IMR-90 (cell line): ENCODE data around the gene MYT1. TPM values are rescaled to one million over a fixed set of nuclear protein-coding genes. Genes with fewer than 3 reads are reported as not detected.

ENCODE experiments used
- ATAC-seq: fragments of 200-7000 bp; cut with Tn5 transposase; 2 replicates; pipeline ENCODE4 v1.9.1; 2020; ENCODE audit warnings: low read depth, mild to moderate bottlenecking, moderate library complexity
- BruUV-seq: library from RNA; stranded (reverse); fragments of 400-500 nt; replicated peaks from 2 replicates; lab custom pipeline; 2021; lab: Mats Ljungman, UMichigan
- CTCF ChIA-PET: fragments of 300-600 bp; formaldehyde crosslinking; extraction: SDS; loops from one replicate; lab custom pipeline; 2021; ENCODE audit warnings: antibody characterized with exemption; lab: Yijun Ruan, JAX
- POLR2A ChIA-PET: fragments of 300-600 bp; sonication (Branson Sonifier 250); formaldehyde crosslinking; loops from one replicate; lab custom pipeline; 2022; ENCODE audit warnings: antibody characterized with exemption; ENCODE audit not compliant: unreplicated experiment; lab: Charles Lee
- DNase-seq: peaks from one replicate; pipeline ENCODE4 v3.0.0; 2013
- H2AFZ ChIP-seq: replicated peaks from 2 replicates; pipeline ENCODE3; 2013; ENCODE audit warnings: low read length, mild to moderate bottlenecking; ENCODE audit not compliant: poor library complexity
- H2AK5ac ChIP-seq: 2 replicates; pipeline ENCODE4 v1.6.1; 2013; ENCODE audit warnings: low read depth, low read length, inconsistent platforms
- H2AK9ac ChIP-seq: replicated peaks from 2 replicates; pipeline ENCODE3; 2013; ENCODE audit warnings: mild to moderate bottlenecking, low read depth, low read length, moderate library complexity; ENCODE audit not compliant: poor library complexity
- H2BK120ac ChIP-seq: 2 replicates; pipeline ENCODE4 v1.6.1; 2013; ENCODE audit warnings: low read depth, low read length, inconsistent platforms
- H2BK15ac ChIP-seq: 3 replicates; pipeline ENCODE4 v1.6.1; 2013; ENCODE audit warnings: low read depth, low read length, inconsistent platforms
- H2BK20ac ChIP-seq: 2 replicates; pipeline ENCODE4 v1.6.1; 2013; ENCODE audit warnings: low read depth, mild to moderate bottlenecking, inconsistent platforms, low read length, moderate library complexity
- H2BK5ac ChIP-seq: 2 replicates; pipeline ENCODE4 v1.6.1; 2013; ENCODE audit warnings: mild to moderate bottlenecking, low read depth, low read length, inconsistent platforms; ENCODE audit not compliant: poor library complexity, severe bottlenecking
- H3K14ac ChIP-seq: replicated peaks from 2 replicates; pipeline ENCODE4 v1.6.1; 2013; ENCODE audit warnings: low read depth, low read length, inconsistent platforms
- H3K18ac ChIP-seq: 2 replicates; pipeline ENCODE4 v1.6.1; 2013; ENCODE audit warnings: low read depth, low read length, control low read depth
- H3K23ac ChIP-seq: 2 replicates; pipeline ENCODE4 v1.6.1; 2013; ENCODE audit warnings: low read depth, low read length, inconsistent platforms
- H3K27ac ChIP-seq: 2 replicates; pipeline ENCODE4 v1.5.1; 2013; ENCODE audit warnings: mild to moderate bottlenecking, control low read depth, low read length; ENCODE audit not compliant: insufficient read depth
- H3K27me3 ChIP-seq: 2 replicates; pipeline ENCODE4 v1.6.1; 2013; ENCODE audit warnings: low read length; ENCODE audit not compliant: control insufficient read depth, insufficient read depth
- H3K36me3 ChIP-seq: 2 replicates; pipeline ENCODE4 v1.6.1; 2013; ENCODE audit warnings: low read length, mixed read lengths; ENCODE audit not compliant: control insufficient read depth, insufficient read depth
- H3K4ac ChIP-seq: 2 replicates; pipeline ENCODE4 v1.6.1; 2013; ENCODE audit warnings: low read depth, low read length, inconsistent platforms
- H3K4me1 ChIP-seq: 2 replicates; pipeline ENCODE4 v1.6.1; 2013; ENCODE audit warnings: low read length, mixed read lengths; ENCODE audit not compliant: control insufficient read depth, insufficient read depth
- H3K4me2 ChIP-seq: 2 replicates; pipeline ENCODE4 v1.6.1; 2013; ENCODE audit warnings: low read depth, mild to moderate bottlenecking, control low read depth, low read length, moderate library complexity
- H3K4me3 ChIP-seq: 2 replicates; pipeline ENCODE4 v1.5.1; 2013; ENCODE audit warnings: low read depth, mild to moderate bottlenecking, control low read depth, low read length, moderate library complexity; ENCODE audit not compliant: insufficient read depth
- H3K56ac ChIP-seq: 2 replicates; pipeline ENCODE4 v1.6.1; 2013; ENCODE audit warnings: low read length, inconsistent platforms; ENCODE audit not compliant: insufficient read depth; ENCODE audit errors: extremely low read depth
- H3K79me1 ChIP-seq, 2 experiments: 2 replicates each; pipeline ENCODE4 v1.6.1; 2013; ENCODE audit warnings: low read length in 2 of 2, inconsistent platforms in 1 of 2, low read depth in 1 of 2
- H3K9ac ChIP-seq: 2 replicates; pipeline ENCODE4 v1.6.1; 2013; ENCODE audit warnings: low read depth, low read length, control low read depth
- H3K9me1 ChIP-seq: 2 replicates; pipeline ENCODE4 v1.6.1; 2013; ENCODE audit warnings: low read length, inconsistent platforms; ENCODE audit not compliant: insufficient read depth
- H3K9me3 ChIP-seq: 2 replicates; pipeline ENCODE4 v1.6.1; 2013; ENCODE audit warnings: low read length; ENCODE audit not compliant: control insufficient read depth, insufficient read depth
- H4K20me1 ChIP-seq: 2 replicates; pipeline ENCODE4 v1.6.1; 2013; ENCODE audit warnings: low read length, inconsistent platforms; ENCODE audit not compliant: insufficient read depth
- H4K5ac ChIP-seq: 2 replicates; pipeline ENCODE4 v1.6.1; 2013; ENCODE audit warnings: mild to moderate bottlenecking, low read depth, low read length, control low read depth
- H4K8ac ChIP-seq, 2 experiments: 2 replicates each; pipeline ENCODE4 v1.6.1; 2013; ENCODE audit warnings: low read depth in 2 of 2, low read length in 2 of 2, control low read depth in 1 of 2, inconsistent platforms in 1 of 2
- H4K91ac ChIP-seq: 2 replicates; pipeline ENCODE4 v1.6.1; 2013; ENCODE audit warnings: low read depth, low read length, inconsistent platforms; ENCODE audit not compliant: insufficient read depth
- BHLHE40 ChIP-seq: fragments of 150-350 bp; IDR thresholded peaks from 2 replicates; pipeline ENCODE4 v1.6.1; 2016; ENCODE audit warnings: mild to moderate bottlenecking, low read depth, low read length
- CEBPB ChIP-seq: IDR thresholded peaks from 2 replicates; pipeline ENCODE4 v1.6.1; 2012; ENCODE audit warnings: low read depth, low read length, improper control_type of control experiment
- CTCF ChIP-seq: conservative IDR thresholded peaks from 2 replicates; pipeline ENCODE4 v1.5.1; 2012; ENCODE audit warnings: mild to moderate bottlenecking, low read depth, low read length, improper control_type of control experiment
- FOS ChIP-seq: fragments of 150-350 bp; IDR thresholded peaks from 2 replicates; pipeline ENCODE4 v1.6.1; 2016; ENCODE audit warnings: low read depth, low read length
- MAFK ChIP-seq: IDR thresholded peaks from 2 replicates; pipeline ENCODE4 v1.6.1; 2012; ENCODE audit warnings: low read depth, low read length, improper control_type of control experiment
- MAZ ChIP-seq: IDR thresholded peaks from 2 replicates; pipeline ENCODE4 v1.6.1; 2012; ENCODE audit warnings: low read depth, mild to moderate bottlenecking, low read length, improper control_type of control experiment, moderate library complexity, borderline replicate concordance
- MXI1 ChIP-seq: IDR thresholded peaks from 2 replicates; pipeline ENCODE4 v1.6.1; 2012; ENCODE audit warnings: low read depth, mild to moderate bottlenecking, low read length, moderate library complexity, borderline replicate concordance
- NFE2L2 ChIP-seq: fragments of 150-350 bp; IDR thresholded peaks from 2 replicates; pipeline ENCODE4 v1.6.1; 2016; ENCODE audit warnings: low read depth, mild to moderate bottlenecking, low read length
- RAD21 ChIP-seq: IDR thresholded peaks from 2 replicates; pipeline ENCODE4 v1.6.1; 2012; ENCODE audit warnings: low read length, improper control_type of control experiment
- RCOR1 ChIP-seq: IDR thresholded peaks from 2 replicates; pipeline ENCODE4 v1.6.1; 2012; ENCODE audit warnings: mild to moderate bottlenecking, low read length, improper control_type of control experiment; ENCODE audit not compliant: insufficient replicate concordance
- RFX5 ChIP-seq: IDR thresholded peaks from 2 replicates; pipeline ENCODE4 v1.8.0; 2012; ENCODE audit warnings: low read depth, mild to moderate bottlenecking, low read length, moderate library complexity
- SMC3 ChIP-seq: fragments of 150-350 bp; IDR thresholded peaks from 2 replicates; pipeline ENCODE4 v1.6.1; 2016; ENCODE audit warnings: low read depth, mild to moderate bottlenecking, antibody characterized with exemption, low read length, moderate library complexity
- WGBS, 2 experiments: methylation state at CpG; one replicate each; pipeline versions ENCODE4 v1.1.5 to v1.1.7; 2013; ENCODE audit warnings: missing lambda C conversion rate in 2 of 2; ENCODE audit not compliant: insufficient read length in 1 of 2; ENCODE audit errors: extremely low coverage in 2 of 2; 5-methylcytosine and 5-hydroxymethylcytosine counted together
- dilution Hi-C: fragments of 300-500 bp; cut with HindIII; formaldehyde crosslinking; loops from one replicate; pipeline ENCODE4 v1.14.3; 2018; ENCODE audit warnings: low sequenced_read_pairs; ENCODE audit not compliant: unreplicated experiment
- in situ Hi-C: fragments of 300-500 bp; cut with MboI; formaldehyde crosslinking; loops from 3 replicates; pipeline ENCODE4 v1.14.3; 2019; ENCODE audit warnings: low sequenced_read_pairs, inconsistent platforms, mixed read lengths
- intact Hi-C: fragments of 100-400 bp; cut with micrococcal nuclease; formaldehyde crosslinking; loops from 2 replicates; pipeline ENCODE4 v1.10.0; 2022
- polyA plus RNA-seq, 3 experiments: library from polyadenylated mRNA; depleted of rRNA; stranded (reverse); fragments of >200 nt; gene quantifications; 2 replicates each; pipeline ENCODE4 v1.2.3, GENCODE V29; 2012; ENCODE audit warnings: low replicate concordance in 1 of 3
- total RNA-seq: library from RNA; depleted of rRNA; stranded (reverse); fragments of >200 nt; gene quantifications from 2 replicates; pipeline ENCODE4 v1.2.3, GENCODE V29; 2012
- TF ChIP-seq, protein P1 (sequence below): fragments of 150-350 bp; IDR thresholded peaks from 2 replicates; pipeline ENCODE4 v1.6.1; 2016; ENCODE audit warnings: low read depth, mild to moderate bottlenecking, low read length, moderate library complexity, borderline replicate concordance
- TF ChIP-seq, protein P2 (sequence below): fragments of 150-350 bp; IDR thresholded peaks from 2 replicates; pipeline ENCODE4 v1.6.1; 2017; ENCODE audit warnings: mild to moderate bottlenecking, antibody characterized with exemption, low read length, low read depth

The MYT1 gene
- total and polyA plus RNA-seq, 2 of the 4 experiments (the other 2 are of a cell fraction), result not detected

GRCh38 chr20:64232794-64233193, 68.5 kb downstream of the MYT1 start:
- Histone ChIP-seq H3K9me1 (no peaks in the 10 kb centered on the region), H3K9me3 (no peaks in the 10 kb centered on the region), H2BK120ac (no peak overlapping the region), H2BK5ac (no peak overlapping the region), H4K5ac (no peak overlapping the region), H3K23ac (no peak overlapping the region), H3K18ac (no peak overlapping the region), H3K9ac (no peak overlapping the region), H4K91ac (no peak overlapping the region), H3K4me3 (no peak overlapping the region), H2BK20ac (no peak overlapping the region), H2AFZ (no peak overlapping the region), H3K36me3 (no peaks in the 10 kb centered on the region), H3K56ac (no peak overlapping the region), H2AK5ac (no peak overlapping the region), H3K79me1 (no peaks in the 10 kb centered on the region), H2AK9ac (no peak overlapping the region), H3K4ac (no peak overlapping the region), H3K14ac (no peak overlapping the region), H4K20me1 (no peaks in the 10 kb centered on the region), H3K27ac (no peak overlapping the region), H3K4me2 (no peak overlapping the region), H4K8ac (no peak overlapping the region), H2BK15ac (no peak overlapping the region), H3K27me3 (peaks cover 11% of the 10 kb centered on the region; the same call in 1 of the 2 replicates), H3K4me1 (no peaks in the 10 kb centered on the region)
- no TSS peak for BruUV-seq
- ChIA-PET CTCF (no interaction called here), POLR2A (no interaction called here)
- TF ChIP-seq, protein P1, sequence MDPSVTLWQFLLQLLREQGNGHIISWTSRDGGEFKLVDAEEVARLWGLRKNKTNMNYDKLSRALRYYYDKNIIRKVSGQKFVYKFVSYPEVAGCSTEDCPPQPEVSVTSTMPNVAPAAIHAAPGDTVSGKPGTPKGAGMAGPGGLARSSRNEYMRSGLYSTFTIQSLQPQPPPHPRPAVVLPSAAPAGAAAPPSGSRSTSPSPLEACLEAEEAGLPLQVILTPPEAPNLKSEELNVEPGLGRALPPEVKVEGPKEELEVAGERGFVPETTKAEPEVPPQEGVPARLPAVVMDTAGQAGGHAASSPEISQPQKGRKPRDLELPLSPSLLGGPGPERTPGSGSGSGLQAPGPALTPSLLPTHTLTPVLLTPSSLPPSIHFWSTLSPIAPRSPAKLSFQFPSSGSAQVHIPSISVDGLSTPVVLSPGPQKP, result no peak
- TF ChIP-seq, protein P2, sequence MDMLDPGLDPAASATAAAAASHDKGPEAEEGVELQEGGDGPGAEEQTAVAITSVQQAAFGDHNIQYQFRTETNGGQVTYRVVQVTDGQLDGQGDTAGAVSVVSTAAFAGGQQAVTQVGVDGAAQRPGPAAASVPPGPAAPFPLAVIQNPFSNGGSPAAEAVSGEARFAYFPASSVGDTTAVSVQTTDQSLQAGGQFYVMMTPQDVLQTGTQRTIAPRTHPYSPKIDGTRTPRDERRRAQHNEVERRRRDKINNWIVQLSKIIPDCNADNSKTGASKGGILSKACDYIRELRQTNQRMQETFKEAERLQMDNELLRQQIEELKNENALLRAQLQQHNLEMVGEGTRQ, result no peak
- TF ChIP-seq MXI1 (no peak), SMC3 (no peak), CEBPB (no peak), RFX5 (no peak), RAD21 (no peak), MAFK (no peak), CTCF (no peak), NFE2L2 (no peak), MAZ (no peak), BHLHE40 (no peak), RCOR1 (no peak), FOS (no peak)
- dilution Hi-C loops (no loop called here), in situ Hi-C loops (no loop called here), intact Hi-C loops (no loop called here)
- WGBS, 2 experiments, result 100% methylated on average over 1 of the region's 3 CpGs; no CpG with 5 or more reads in 1 of the 2 experiments
- DNase-seq (no peak), ATAC-seq (no peak)
